ENCODE results near the gene TSPAN9.

TSPAN9 gene

DNA sequence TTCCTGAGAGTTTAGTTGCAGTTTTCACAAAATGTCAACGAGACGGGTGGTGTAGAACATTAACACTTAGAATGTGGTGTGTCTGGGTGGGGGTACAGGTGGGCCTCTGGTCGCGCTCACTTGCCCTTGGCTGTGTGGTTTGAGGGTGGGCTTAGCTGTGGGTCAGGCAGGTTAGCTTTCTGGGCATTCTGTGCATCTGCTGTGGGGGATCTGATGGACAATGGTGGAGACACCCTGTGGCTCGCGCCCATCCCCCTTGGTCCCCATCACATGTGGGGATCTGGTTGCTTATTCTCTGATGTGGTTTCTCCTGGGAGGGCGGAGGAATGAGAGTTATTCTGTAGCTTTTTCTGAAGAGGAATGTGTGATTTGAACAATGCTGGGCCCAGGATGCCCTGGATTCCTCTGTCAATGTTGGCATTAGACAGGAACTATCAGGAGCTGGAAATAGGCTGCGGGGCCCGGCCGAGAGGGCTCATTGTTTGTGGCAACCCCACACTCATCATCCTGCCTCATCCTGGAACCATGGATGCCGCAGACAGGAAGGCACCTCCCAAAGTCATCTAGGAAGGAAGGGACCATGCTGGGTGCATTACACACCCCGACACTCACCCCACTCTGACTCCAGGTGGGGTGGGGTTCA is 101.6 kb downstream of the TSPAN9 start:
- H3K4me3 ChIP-seq (ENCODE audit: extremely low read depth, insufficient read depth, low read length, poor library complexity, severe bottlenecking), result no peak overlapping the region
- no peaks in the 10 kb centered on the region for H3K9me3 ChIP-seq (ENCODE audit: control insufficient read depth, low read length)
- peaks cover 13% of the 10 kb centered on the region for H3K4me1 ChIP-seq (ENCODE audit: control insufficient read depth, insufficient read depth, low read length, poor library complexity, severe bottlenecking)
- WGBS, 2 experiments (ENCODE audit: insufficient coverage in 2 of 2), result 83 to 90% methylated on average over 7 to 10 of the region's 12 CpGs
- no peak overlapping the region for H3K27ac ChIP-seq (ENCODE audit: low read depth, low read length, severe bottlenecking)
- no peaks in the 10 kb centered on the region for H3K36me3 ChIP-seq (ENCODE audit: control insufficient read depth, insufficient read depth, low read length)

DNA sequence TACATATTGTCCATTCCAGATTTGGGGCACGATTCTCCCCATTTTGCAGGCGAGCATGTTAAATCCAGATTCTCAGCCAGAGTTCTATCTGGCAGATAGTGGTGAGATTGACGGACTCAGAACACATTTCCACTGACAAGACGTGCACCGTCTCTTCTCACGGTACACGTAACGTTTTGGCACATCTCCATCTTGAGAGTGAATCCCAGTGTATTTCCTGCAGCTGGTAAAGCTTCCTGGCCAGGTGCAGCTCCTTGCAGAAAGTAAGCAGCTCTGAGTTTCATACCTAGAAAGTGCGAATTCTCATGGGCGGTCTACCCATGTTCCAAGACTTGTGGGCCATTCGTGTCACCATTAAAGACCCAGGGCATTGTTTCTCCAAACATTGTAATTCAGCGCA is 102.6 kb downstream of the TSPAN9 start:
- Histone ChIP-seq H3K9me3 (ENCODE audit: control insufficient read depth, low read length) (no peaks in the 10 kb centered on the region), H3K4me1 (ENCODE audit: control insufficient read depth, insufficient read depth, low read length, poor library complexity, severe bottlenecking) (peaks cover 16% of the 10 kb centered on the region), H3K36me3 (ENCODE audit: control insufficient read depth, insufficient read depth, low read length) (no peaks in the 10 kb centered on the region), H3K27ac (ENCODE audit: low read depth, low read length, severe bottlenecking) (no peak overlapping the region), H3K4me3 (ENCODE audit: extremely low read depth, insufficient read depth, low read length, poor library complexity, severe bottlenecking) (no peak overlapping the region)
- WGBS, 2 experiments (ENCODE audit: insufficient coverage in 2 of 2), result 91 to 98% methylated on average over 10 to 11 of the region's 12 CpGs

DNA sequence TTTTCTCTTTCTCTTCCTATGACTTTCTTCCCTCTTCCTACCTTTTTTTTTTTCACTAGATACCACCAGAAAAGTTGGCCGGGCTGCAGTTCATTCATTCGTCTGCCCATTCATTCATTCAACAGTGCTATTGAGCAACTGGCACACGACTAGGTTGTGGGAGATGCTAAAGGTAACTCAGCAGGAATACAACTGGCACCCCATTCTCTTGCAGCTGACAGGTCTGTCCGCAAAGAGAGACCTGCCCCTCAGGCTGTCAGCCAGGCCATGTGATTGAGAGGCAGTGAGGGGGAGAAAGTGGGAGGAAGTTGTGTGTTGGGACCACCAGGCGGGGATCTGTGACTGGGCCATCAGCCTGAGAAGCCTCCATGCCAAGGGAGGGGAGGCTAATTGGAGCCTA is 105.2 kb downstream of the TSPAN9 start:
- Histone ChIP-seq H3K4me1 (ENCODE audit: control insufficient read depth, insufficient read depth, low read length, poor library complexity, severe bottlenecking) (peaks cover 42% of the 10 kb centered on the region), H3K9me3 (ENCODE audit: control insufficient read depth, low read length) (no peaks in the 10 kb centered on the region), H3K36me3 (ENCODE audit: control insufficient read depth, insufficient read depth, low read length) (no peaks in the 10 kb centered on the region), H3K4me3 (ENCODE audit: extremely low read depth, insufficient read depth, low read length, poor library complexity, severe bottlenecking) (no peak overlapping the region), H3K27ac (ENCODE audit: low read depth, low read length, severe bottlenecking) (no peak overlapping the region)
- 83 to 86% methylated on average over 3 of the region's 5 CpGs for WGBS, 2 experiments (ENCODE audit: insufficient coverage in 2 of 2)

DNA sequence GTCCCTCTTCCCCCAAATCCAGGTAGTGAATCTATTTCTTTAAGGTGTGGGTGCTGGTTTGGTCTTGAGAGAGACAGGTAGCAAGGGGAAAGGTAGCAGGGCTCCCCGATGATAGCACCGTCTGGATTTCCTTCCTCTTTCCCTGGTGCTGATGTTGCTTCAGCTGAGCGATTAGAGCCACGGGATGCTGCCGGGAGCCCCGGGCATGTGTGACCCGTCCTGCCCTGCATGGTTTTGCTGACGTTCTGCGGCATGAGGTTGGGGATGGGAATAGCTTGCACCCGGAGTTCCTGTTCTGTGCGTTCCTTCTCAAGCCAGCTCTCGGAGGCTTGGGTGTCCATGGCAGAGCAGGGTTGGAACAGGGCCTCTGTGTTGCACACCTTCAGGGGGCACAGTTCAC is 107.3 kb downstream of the TSPAN9 start:
- WGBS, 2 experiments (ENCODE audit: insufficient coverage in 2 of 2), result 94 to 97% methylated on average over 9 to 11 of the region's 12 CpGs
- Histone ChIP-seq H3K36me3 (ENCODE audit: control insufficient read depth, insufficient read depth, low read length) (no peaks in the 10 kb centered on the region), H3K4me1 (ENCODE audit: control insufficient read depth, insufficient read depth, low read length, poor library complexity, severe bottlenecking) (peaks cover 29% of the 10 kb centered on the region), H3K27ac (ENCODE audit: low read depth, low read length, severe bottlenecking) (no peak overlapping the region), H3K4me3 (ENCODE audit: extremely low read depth, insufficient read depth, low read length, poor library complexity, severe bottlenecking) (no peak overlapping the region), H3K9me3 (ENCODE audit: control insufficient read depth, low read length) (no peaks in the 10 kb centered on the region)

DNA sequence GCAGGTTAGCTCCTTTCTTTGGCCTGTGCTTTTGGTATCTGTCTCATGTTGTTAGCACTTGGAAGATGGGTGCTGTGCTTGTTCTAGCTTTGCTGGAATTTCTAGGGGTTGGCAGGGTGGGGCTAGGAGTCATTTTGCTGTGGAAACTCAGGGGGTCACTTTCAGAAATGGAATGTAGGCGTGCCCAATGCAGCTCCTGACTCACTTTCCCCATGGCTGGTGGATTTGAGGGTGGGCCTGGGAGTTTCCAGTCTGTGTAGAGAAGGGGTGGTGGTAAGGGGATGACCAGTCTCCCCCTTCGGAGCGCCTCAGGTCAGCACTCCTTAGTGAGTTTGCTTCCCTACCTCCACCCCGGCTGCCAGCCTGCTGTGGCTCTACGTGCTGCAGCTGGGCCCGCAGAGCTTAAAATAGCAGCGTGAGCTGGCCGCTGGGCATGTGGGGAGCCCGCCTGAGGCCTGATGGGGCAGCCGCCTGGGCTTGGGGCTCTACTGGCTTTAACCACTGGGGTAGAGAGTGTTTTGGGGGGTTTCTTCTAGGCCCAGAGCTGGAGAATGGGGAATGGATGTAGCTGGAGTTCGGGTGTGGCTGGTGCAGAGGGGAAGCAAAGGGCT is 108.2 kb downstream of the TSPAN9 start:
- Histone ChIP-seq H3K27ac (ENCODE audit: low read depth, low read length, severe bottlenecking) (no peak overlapping the region), H3K4me1 (ENCODE audit: control insufficient read depth, insufficient read depth, low read length, poor library complexity, severe bottlenecking) (peaks cover 29% of the 10 kb centered on the region), H3K4me3 (ENCODE audit: extremely low read depth, insufficient read depth, low read length, poor library complexity, severe bottlenecking) (no peak overlapping the region), H3K9me3 (ENCODE audit: control insufficient read depth, low read length) (no peaks in the 10 kb centered on the region), H3K36me3 (ENCODE audit: control insufficient read depth, insufficient read depth, low read length) (no peaks in the 10 kb centered on the region)
- 88 to 100% methylated on average over 4 to 8 of the region's 11 CpGs for WGBS, 2 experiments (ENCODE audit: insufficient coverage in 2 of 2)

DNA sequence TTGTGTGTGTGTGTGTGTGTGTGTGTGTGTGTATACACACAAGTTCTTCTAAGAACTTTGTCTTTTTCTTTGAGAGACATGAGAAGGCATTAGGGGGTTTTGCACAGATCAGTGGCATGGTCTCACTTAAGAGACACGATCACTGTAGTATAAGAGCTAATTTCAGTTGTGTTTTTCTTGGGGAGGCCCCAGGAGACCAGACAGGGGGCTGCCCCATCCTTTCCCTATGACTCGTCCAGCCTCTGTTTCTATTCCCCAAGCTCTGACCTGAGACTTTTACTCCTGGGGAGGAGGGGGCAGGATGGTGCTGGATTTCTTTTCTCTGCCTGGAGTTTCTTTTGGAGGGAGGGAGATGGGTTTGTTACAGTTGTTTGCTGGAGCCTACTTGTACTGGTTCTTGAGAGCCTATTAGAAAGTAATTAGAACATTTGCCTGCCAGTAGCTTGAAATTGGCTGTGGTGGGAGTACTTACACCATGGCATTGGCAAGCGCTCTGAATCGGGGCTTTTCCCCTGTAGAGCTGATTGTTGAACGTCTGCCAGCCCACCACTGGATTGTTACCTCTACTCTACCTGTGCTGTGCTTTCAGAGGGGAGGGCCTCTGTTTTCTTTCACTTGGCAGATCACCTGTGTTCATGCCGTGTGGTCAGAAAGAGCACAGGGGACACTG is 109.5 kb downstream of the TSPAN9 start:
- H3K4me3 ChIP-seq (ENCODE audit: extremely low read depth, insufficient read depth, low read length, poor library complexity, severe bottlenecking), result no peak overlapping the region
- H3K4me1 ChIP-seq (ENCODE audit: control insufficient read depth, insufficient read depth, low read length, poor library complexity, severe bottlenecking), result peaks cover 29% of the 10 kb centered on the region
- 91 to 94% methylated on average over 3 of the region's 6 CpGs for WGBS, 2 experiments (ENCODE audit: insufficient coverage in 2 of 2)
- no peak overlapping the region for H3K27ac ChIP-seq (ENCODE audit: low read depth, low read length, severe bottlenecking)
- no peaks in the 10 kb centered on the region for H3K36me3 ChIP-seq (ENCODE audit: control insufficient read depth, insufficient read depth, low read length)
- no peaks in the 10 kb centered on the region for H3K9me3 ChIP-seq (ENCODE audit: control insufficient read depth, low read length)

DNA sequence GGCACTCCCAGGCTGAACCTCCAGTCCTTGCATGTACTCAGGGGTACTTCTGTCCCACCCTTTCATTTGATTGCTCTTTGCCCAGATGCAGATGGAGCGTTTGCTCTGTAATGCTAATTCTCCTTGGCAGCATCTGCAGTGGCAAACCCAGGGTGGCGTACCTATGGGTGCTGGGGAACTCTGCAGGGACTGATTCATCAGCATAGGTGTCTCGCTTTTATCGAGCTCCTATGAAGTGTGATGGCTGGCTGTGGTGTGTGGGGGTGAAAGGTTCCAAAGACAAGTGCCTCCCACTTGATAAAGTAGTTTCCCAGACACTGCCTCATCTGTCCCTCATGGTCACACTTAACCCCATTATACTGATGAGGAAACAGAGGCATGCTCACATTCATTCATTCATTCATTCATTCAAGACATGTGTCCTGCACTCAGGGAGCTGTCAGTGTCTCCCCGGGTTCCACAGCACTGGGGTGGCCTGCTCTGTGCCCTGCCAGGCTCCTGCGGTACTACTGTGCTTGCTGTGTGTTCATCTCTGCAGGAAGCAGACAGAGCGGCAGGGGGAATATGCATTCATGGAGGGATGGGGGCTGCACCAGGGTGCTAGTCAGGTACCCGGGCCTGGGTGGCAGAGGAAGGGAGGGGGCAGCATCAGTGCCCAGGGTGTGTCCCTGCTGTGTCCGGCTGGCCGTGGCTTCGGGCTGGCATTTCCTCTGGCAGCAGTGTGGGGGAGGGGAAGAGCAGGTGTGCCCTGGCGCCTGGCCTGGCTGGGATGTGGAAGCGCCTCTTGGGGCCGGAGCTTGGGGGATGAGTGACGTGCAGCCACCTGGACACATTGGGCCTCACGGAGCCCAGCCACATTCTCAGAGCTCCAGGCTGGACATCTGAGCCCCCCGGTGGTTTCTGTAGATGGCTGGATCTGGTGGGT is 110.9 kb downstream of the TSPAN9 start:
- H3K4me1 ChIP-seq (ENCODE audit: control insufficient read depth, insufficient read depth, low read length, poor library complexity, severe bottlenecking), result peaks cover 29% of the 10 kb centered on the region
- no peak overlapping the region for H3K4me3 ChIP-seq (ENCODE audit: extremely low read depth, insufficient read depth, low read length, poor library complexity, severe bottlenecking)
- WGBS, 2 experiments (ENCODE audit: insufficient coverage in 2 of 2), result 95% methylated on average over 14 to 16 of the region's 17 CpGs

DNA sequence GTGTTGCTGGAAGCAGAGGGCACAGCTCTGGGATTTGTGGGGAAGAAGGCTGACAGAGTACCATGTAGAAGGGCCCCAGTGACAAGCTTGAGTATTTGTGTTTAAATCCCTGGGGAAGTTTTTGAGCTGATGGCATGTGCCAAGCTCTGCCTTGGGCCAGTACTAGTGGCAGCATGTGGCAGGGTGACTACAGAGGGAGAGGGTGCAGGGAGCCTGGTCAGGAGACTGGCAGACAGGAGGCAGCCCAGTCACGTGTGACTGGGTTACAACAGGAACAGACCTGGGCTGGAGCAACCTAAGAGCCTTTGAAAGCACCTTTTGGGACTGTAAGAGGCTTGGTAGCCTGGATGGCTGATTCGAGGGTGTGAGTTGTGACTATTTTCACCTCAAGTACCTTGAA is 112.1 kb downstream of the TSPAN9 start:
- H3K4me3 ChIP-seq (ENCODE audit: extremely low read depth, insufficient read depth, low read length, poor library complexity, severe bottlenecking), result no peak overlapping the region
- no peaks in the 10 kb centered on the region for H3K36me3 ChIP-seq (ENCODE audit: control insufficient read depth, insufficient read depth, low read length)
- H3K4me1 ChIP-seq (ENCODE audit: control insufficient read depth, insufficient read depth, low read length, poor library complexity, severe bottlenecking), result peaks cover 29% of the 10 kb centered on the region
- WGBS, 2 experiments (ENCODE audit: insufficient coverage in 2 of 2), result 71 to 88% methylated on average over 2 of the region's 2 CpGs
- no peaks in the 10 kb centered on the region for H3K9me3 ChIP-seq (ENCODE audit: control insufficient read depth, low read length)
- H3K27ac ChIP-seq (ENCODE audit: low read depth, low read length, severe bottlenecking), result no peak overlapping the region

More for the DNA sequence above, 110.9 kb downstream of the TSPAN9 start:
- no peak overlapping the region for H3K27ac ChIP-seq (ENCODE audit: low read depth, low read length, severe bottlenecking)
- H3K36me3 ChIP-seq (ENCODE audit: control insufficient read depth, insufficient read depth, low read length), result no peaks in the 10 kb centered on the region
- no peaks in the 10 kb centered on the region for H3K9me3 ChIP-seq (ENCODE audit: control insufficient read depth, low read length)

DNA sequence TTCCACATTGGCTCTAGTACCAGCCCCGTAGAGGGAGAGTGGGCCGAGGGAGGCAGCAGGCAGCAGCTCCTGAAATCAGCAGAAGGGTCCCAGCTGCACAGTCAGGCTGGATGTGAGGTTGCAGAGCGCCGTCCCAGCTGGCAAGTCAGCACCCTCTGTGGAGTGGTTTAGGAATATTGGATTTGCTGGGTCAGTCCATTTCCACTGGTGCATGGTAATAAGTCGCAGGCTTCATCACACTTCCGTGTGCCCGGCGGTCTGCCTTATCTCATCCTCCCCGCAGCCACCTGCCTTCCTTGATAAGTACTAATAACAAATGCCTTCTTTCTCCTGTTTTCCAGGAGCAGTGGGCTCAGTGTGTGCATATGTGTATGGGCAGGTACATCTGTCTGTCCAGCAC is 112.9 kb downstream of the TSPAN9 start:
- H3K4me3 ChIP-seq (ENCODE audit: extremely low read depth, insufficient read depth, low read length, poor library complexity, severe bottlenecking), result no peak overlapping the region
- no peak overlapping the region for H3K27ac ChIP-seq (ENCODE audit: low read depth, low read length, severe bottlenecking)
- H3K36me3 ChIP-seq (ENCODE audit: control insufficient read depth, insufficient read depth, low read length), result no peaks in the 10 kb centered on the region
- WGBS, 2 experiments (ENCODE audit: insufficient coverage in 2 of 2), result 73 to 83% methylated on average over 6 to 8 of the region's 9 CpGs
- no peaks in the 10 kb centered on the region for H3K9me3 ChIP-seq (ENCODE audit: control insufficient read depth, low read length)
- H3K4me1 ChIP-seq (ENCODE audit: control insufficient read depth, insufficient read depth, low read length, poor library complexity, severe bottlenecking), result peaks cover 22% of the 10 kb centered on the region

DNA sequence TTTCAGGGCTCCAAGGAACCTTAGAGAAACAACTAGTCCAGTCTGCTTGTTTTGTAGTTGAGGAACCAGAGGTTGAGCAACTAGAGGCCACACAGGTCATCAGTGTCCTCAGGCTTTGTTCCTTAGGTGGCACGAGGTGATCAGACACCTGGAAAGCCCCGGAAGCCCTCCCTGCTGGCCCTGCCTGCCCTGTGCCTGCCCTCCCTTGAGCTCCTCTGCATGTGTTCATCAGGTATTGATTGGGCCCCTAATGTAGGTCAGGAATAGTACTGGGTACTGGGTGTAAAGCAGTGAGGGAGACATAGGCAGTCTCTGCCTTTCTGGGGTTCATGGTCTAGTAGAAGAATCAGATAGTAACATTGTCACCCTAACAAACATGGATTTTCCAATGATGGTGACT is 114.3 kb downstream of the TSPAN9 start:
- WGBS, 2 experiments (ENCODE audit: insufficient coverage in 2 of 2), result 82 to 88% methylated on average over 2 of the region's 2 CpGs

More for the DNA sequence above, 114.3 kb downstream of the TSPAN9 start:
- Histone ChIP-seq H3K27ac (ENCODE audit: low read depth, low read length, severe bottlenecking) (no peak overlapping the region), H3K9me3 (ENCODE audit: control insufficient read depth, low read length) (no peaks in the 10 kb centered on the region), H3K36me3 (ENCODE audit: control insufficient read depth, insufficient read depth, low read length) (no peaks in the 10 kb centered on the region), H3K4me1 (ENCODE audit: control insufficient read depth, insufficient read depth, low read length, poor library complexity, severe bottlenecking) (peaks cover 12% of the 10 kb centered on the region), H3K4me3 (ENCODE audit: extremely low read depth, insufficient read depth, low read length, poor library complexity, severe bottlenecking) (no peak overlapping the region)

All from mesodermal cell (in vitro differentiated cells).